Measurements from ENCODE around the gene POU2F2.
"Not testable (repeated sequence)": the region's sequence is repeated elsewhere in the genome, so short reads cannot be mapped to it uniquely, and the experiment has no call there.

- not testable (repeated sequence) for TF ChIP-seq CTCF, POLR2A (IDR thresholded peaks at IDR 0.05)
These were observed 91.8 kb downstream of the POU2F2 start for GRCh38 chr19:42040491-42040890.

All from adrenal gland (tissue), 5 donors.